ENCODE measurements around the gene SEPTIN14. TPM values are rescaled to one million over a fixed set of nuclear protein-coding genes. Genes with fewer than 3 reads are reported as not detected.
A peak's percentile ranks its signal among the peaks of the same experiment; 100 is the strongest.
"Not testable (repeated sequence)": the region's sequence is repeated elsewhere in the genome, so short reads cannot be mapped to it uniquely, and the experiment has no call there.

Gene SEPTIN14
- total RNA-seq, 1 donor from 2014 or later = not detected

DNA sequence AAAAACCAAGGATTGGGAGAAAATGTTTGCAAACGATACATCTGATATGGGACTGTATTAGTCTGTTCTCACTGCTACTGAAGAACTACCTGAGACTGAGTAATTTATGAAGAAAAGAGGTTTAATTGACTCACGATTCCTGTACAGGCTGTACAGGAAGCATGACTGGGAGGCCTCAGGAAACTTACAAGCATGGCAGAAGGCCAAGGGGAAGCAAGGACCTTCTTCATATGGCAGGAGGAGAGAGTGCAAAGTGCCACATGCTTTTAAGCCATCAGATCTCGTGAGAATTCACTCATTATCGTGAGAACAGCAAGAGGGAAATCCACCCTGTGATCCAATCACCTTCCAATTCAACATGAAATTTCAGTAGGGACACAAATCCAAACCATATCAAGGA, 35.7 kb upstream of the SEPTIN14 start:
- Mint-ChIP-seq H3K9me3 (ENCODE audit: unreplicated experiment) (peaks cover 11% of the 10 kb centered on the region), H3K4me3 (ENCODE audit: unreplicated experiment) (no peak overlapping the region), H3K36me3 (ENCODE audit: low read depth, unreplicated experiment) (peaks cover 11% of the 10 kb centered on the region), H3K4me1 (ENCODE audit: low read depth, unreplicated experiment) (no peaks in the 10 kb centered on the region), H3K27me3 (ENCODE audit: low read depth, unreplicated experiment) (no peaks in the 10 kb centered on the region), H3K27ac (ENCODE audit: unreplicated experiment) (no peak overlapping the region)
- DNase-seq (ENCODE audit: low read depth) = no peak
- no peaks in the 10 kb centered on the region for H3K9me3 ChIP-seq (ENCODE audit: insufficient read depth, low read depth, low read length)
- no peak overlapping the region for H3K9ac ChIP-seq (ENCODE audit: low read length)
- H4K20me1 ChIP-seq (ENCODE audit: insufficient read depth, low read length) = no peaks in the 10 kb centered on the region
- H3K4me3 ChIP-seq (ENCODE audit: insufficient read depth, low read depth, low read length) = no peak overlapping the region
- H3K27ac ChIP-seq (ENCODE audit: low read depth, low read length) = no peak overlapping the region
- no peaks in the 10 kb centered on the region for H3K27me3 ChIP-seq (ENCODE audit: insufficient read depth, low read length)
- no peak overlapping the region for H2AFZ ChIP-seq (ENCODE audit: low read depth, low read length)
- no peak overlapping the region for H3K4me2 ChIP-seq (ENCODE audit: low read length)
- TF ChIP-seq, protein P1, sequence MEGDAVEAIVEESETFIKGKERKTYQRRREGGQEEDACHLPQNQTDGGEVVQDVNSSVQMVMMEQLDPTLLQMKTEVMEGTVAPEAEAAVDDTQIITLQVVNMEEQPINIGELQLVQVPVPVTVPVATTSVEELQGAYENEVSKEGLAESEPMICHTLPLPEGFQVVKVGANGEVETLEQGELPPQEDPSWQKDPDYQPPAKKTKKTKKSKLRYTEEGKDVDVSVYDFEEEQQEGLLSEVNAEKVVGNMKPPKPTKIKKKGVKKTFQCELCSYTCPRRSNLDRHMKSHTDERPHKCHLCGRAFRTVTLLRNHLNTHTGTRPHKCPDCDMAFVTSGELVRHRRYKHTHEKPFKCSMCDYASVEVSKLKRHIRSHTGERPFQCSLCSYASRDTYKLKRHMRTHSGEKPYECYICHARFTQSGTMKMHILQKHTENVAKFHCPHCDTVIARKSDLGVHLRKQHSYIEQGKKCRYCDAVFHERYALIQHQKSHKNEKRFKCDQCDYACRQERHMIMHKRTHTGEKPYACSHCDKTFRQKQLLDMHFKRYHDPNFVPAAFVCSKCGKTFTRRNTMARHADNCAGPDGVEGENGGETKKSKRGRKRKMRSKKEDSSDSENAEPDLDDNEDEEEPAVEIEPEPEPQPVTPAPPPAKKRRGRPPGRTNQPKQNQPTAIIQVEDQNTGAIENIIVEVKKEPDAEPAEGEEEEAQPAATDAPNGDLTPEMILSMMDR (IDR thresholded peaks at IDR 0.05; ENCODE audit: insufficient read depth, low read depth, low read length) = no peak
- TF ChIP-seq EZH2 (IDR thresholded peaks at IDR 0.05; ENCODE audit: insufficient read depth, low read length) = no peak
- H3K36me3 ChIP-seq (ENCODE audit: insufficient read depth, low read length) = no peaks in the 10 kb centered on the region
- FAIRE-seq = no peak
- H3K4me1 ChIP-seq (ENCODE audit: insufficient read depth, low read length) = no peaks in the 10 kb centered on the region
- no peaks in the 10 kb centered on the region for H3K79me2 ChIP-seq (ENCODE audit: insufficient read depth, low read length)

DNA sequence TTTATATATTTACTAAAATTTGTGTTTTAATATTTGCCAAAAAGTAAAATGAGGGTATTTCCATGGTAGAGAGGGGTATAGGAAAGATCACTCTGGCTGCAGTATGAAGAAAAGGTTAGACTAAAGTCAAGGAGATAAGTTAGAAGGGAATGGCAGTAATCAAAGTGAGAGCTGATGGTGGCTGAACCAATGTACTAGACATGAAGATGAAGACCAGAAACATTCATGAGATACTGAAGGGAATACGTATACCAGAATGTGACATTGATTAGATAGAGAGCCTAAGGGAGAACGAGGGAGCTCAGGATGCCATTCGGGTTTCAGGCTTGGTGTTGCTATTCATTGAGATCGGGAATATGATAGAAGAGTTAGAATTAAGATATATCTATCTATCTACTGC, 32.5 kb upstream of the SEPTIN14 start:
- Histone ChIP-seq H3K4me2 (ENCODE audit: low read length) (no peak overlapping the region), H3K9ac (ENCODE audit: low read length) (no peak overlapping the region), H3K27me3 (ENCODE audit: insufficient read depth, low read length) (no peaks in the 10 kb centered on the region), H3K79me2 (ENCODE audit: insufficient read depth, low read length) (no peaks in the 10 kb centered on the region), H4K20me1 (ENCODE audit: insufficient read depth, low read length) (no peaks in the 10 kb centered on the region), H3K4me1 (ENCODE audit: insufficient read depth, low read length) (no peaks in the 10 kb centered on the region), H3K4me3 (ENCODE audit: insufficient read depth, low read depth, low read length) (no peak overlapping the region), H3K36me3 (ENCODE audit: insufficient read depth, low read length) (no peaks in the 10 kb centered on the region), H2AFZ (ENCODE audit: low read depth, low read length) (no peak overlapping the region), H3K9me3 (ENCODE audit: insufficient read depth, low read depth, low read length) (no peaks in the 10 kb centered on the region), H3K27ac (ENCODE audit: low read depth, low read length) (no peak overlapping the region)
- no peak overlapping the region for H3K27ac Mint-ChIP-seq (ENCODE audit: unreplicated experiment)
- no peak for TF ChIP-seq EZH2 (IDR thresholded peaks at IDR 0.05; ENCODE audit: insufficient read depth, low read length)
- TF ChIP-seq, protein P1 (IDR thresholded peaks at IDR 0.05; ENCODE audit: insufficient read depth, low read depth, low read length) = no peak
- FAIRE-seq = no peak
- H3K4me3 Mint-ChIP-seq (ENCODE audit: unreplicated experiment) = no peak overlapping the region
- H3K27me3 Mint-ChIP-seq (ENCODE audit: low read depth, unreplicated experiment) = no peaks in the 10 kb centered on the region
- no peaks in the 10 kb centered on the region for H3K4me1 Mint-ChIP-seq (ENCODE audit: low read depth, unreplicated experiment)
- H3K36me3 Mint-ChIP-seq (ENCODE audit: low read depth, unreplicated experiment) = peaks cover 8% of the 10 kb centered on the region
- DNase-seq (ENCODE audit: low read depth) = no peak
- H3K9me3 Mint-ChIP-seq (ENCODE audit: unreplicated experiment) = peaks cover 9% of the 10 kb centered on the region

DNA sequence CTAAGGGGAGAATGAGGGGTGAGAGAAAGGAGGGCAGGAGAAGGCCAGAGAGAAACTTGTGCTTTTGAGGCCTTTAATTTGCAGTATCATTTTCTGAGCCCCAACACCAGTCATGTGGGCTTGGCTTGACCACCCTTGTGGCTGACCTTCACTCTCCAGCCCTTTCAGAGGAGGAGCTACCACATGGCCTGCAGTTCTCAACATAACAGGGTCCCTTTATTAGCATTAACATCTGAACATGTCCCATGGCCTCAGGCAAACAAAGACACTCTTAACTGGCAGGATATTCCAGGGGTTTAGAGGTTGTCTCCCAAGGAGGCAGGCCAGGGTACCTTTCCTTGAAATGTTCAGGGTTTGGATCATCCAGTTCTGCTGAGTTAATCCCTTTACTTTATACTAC, 31.4 kb upstream of the SEPTIN14 start:
- Mint-ChIP-seq H3K4me1 (ENCODE audit: low read depth, unreplicated experiment) (no peaks in the 10 kb centered on the region), H3K27me3 (ENCODE audit: low read depth, unreplicated experiment) (no peaks in the 10 kb centered on the region), H3K27ac (ENCODE audit: unreplicated experiment) (no peak overlapping the region), H3K36me3 (ENCODE audit: low read depth, unreplicated experiment) (peaks cover 6% of the 10 kb centered on the region), H3K4me3 (ENCODE audit: unreplicated experiment) (no peak overlapping the region), H3K9me3 (ENCODE audit: unreplicated experiment) (peaks cover 4% of the 10 kb centered on the region)
- DNase-seq (ENCODE audit: low read depth) = no peak
- Histone ChIP-seq H3K4me3 (ENCODE audit: insufficient read depth, low read depth, low read length) (no peak overlapping the region), H3K4me2 (ENCODE audit: low read length) (no peak overlapping the region), H3K36me3 (ENCODE audit: insufficient read depth, low read length) (no peaks in the 10 kb centered on the region), H3K27ac (ENCODE audit: low read depth, low read length) (no peak overlapping the region), H3K9me3 (ENCODE audit: insufficient read depth, low read depth, low read length) (no peaks in the 10 kb centered on the region), H3K27me3 (ENCODE audit: insufficient read depth, low read length) (no peaks in the 10 kb centered on the region), H3K79me2 (ENCODE audit: insufficient read depth, low read length) (peaks cover 3% of the 10 kb centered on the region), H2AFZ (ENCODE audit: low read depth, low read length) (no peak overlapping the region), H3K9ac (ENCODE audit: low read length) (no peak overlapping the region), H3K4me1 (ENCODE audit: insufficient read depth, low read length) (no peaks in the 10 kb centered on the region), H4K20me1 (ENCODE audit: insufficient read depth, low read length) (no peaks in the 10 kb centered on the region)
- TF ChIP-seq, protein P1 (IDR thresholded peaks at IDR 0.05; ENCODE audit: insufficient read depth, low read depth, low read length) = no peak
- no peak for TF ChIP-seq EZH2 (IDR thresholded peaks at IDR 0.05; ENCODE audit: insufficient read depth, low read length)
- no peak for FAIRE-seq

DNA sequence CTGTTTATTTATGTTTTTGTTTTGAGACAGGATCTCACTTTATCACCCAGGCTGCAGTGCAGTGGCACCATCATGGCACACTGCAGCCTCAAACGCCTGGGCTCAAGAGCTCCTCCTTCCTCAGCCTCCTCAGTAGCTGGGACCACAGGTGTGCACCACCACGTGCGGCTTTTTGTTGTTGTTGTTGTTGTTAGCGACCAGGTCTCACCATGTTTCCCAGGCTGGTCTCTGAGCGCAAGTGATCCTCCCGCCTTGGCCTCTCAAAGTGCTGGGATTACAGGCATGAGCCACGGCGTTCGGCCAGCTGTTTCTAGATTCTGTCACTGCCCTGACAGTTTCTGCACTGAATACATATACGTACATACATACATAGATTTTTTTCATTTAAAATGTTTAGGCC, 25.8 kb upstream of the SEPTIN14 start:
- not testable (repeated sequence) for DNase-seq (ENCODE audit: low read depth); H3K27ac ChIP-seq (ENCODE audit: low read depth, low read length); H4K20me1 ChIP-seq (ENCODE audit: insufficient read depth, low read length); H3K4me1 Mint-ChIP-seq (ENCODE audit: low read depth, unreplicated experiment); H3K27ac Mint-ChIP-seq (ENCODE audit: unreplicated experiment); H3K9me3 Mint-ChIP-seq (ENCODE audit: unreplicated experiment); H3K79me2 ChIP-seq (ENCODE audit: insufficient read depth, low read length); FAIRE-seq; H3K27me3 ChIP-seq (ENCODE audit: insufficient read depth, low read length); H3K27me3 Mint-ChIP-seq (ENCODE audit: low read depth, unreplicated experiment); H3K36me3 ChIP-seq (ENCODE audit: insufficient read depth, low read length); H3K4me1 ChIP-seq (ENCODE audit: insufficient read depth, low read length); H3K36me3 Mint-ChIP-seq (ENCODE audit: low read depth, unreplicated experiment); H3K9me3 ChIP-seq (ENCODE audit: insufficient read depth, low read depth, low read length)
- peak overlapping the region; percentile 88 for H3K4me3 Mint-ChIP-seq (ENCODE audit: unreplicated experiment)
- H3K4me2 ChIP-seq (ENCODE audit: low read length) = peak overlapping the region; percentile 82
- H3K4me3 ChIP-seq (ENCODE audit: insufficient read depth, low read depth, low read length) = peak overlapping the region; percentile 76
- peak overlapping the region; percentile 60 for H2AFZ ChIP-seq (ENCODE audit: low read depth, low read length)
- H3K9ac ChIP-seq (ENCODE audit: low read length) = peak overlapping the region; percentile 80

Data from astrocyte (in vitro differentiated cells and primary cell).